Panc1 (cell line): Measurements from ENCODE around the gene SRBD1. TPM values are rescaled to one million over a fixed set of nuclear protein-coding genes. Genes with fewer than 3 reads are reported as not detected.

ENCODE experiments used
- ATAC-seq: fragments of 200-7000 bp; cut with Tn5 transposase; 2 replicates; pipeline ENCODE4 v1.9.1; 2020; ENCODE audit warnings: mild to moderate bottlenecking, moderate library complexity
- BruUV-seq: library from RNA; stranded (reverse); fragments of 400-500 nt; replicated peaks from 2 replicates; lab custom pipeline; 2021; lab: Mats Ljungman, UMichigan
- CTCF ChIA-PET: fragments of 300-600 bp; sonication (Branson Sonifier 250); formaldehyde crosslinking; loops from one replicate; lab custom pipeline; 2022; ENCODE audit warnings: antibody characterized with exemption; lab: Charles Lee
- POLR2A ChIA-PET: fragments of 300-600 bp; sonication (Branson Sonifier 250); formaldehyde crosslinking; loops from one replicate; lab custom pipeline; 2022; ENCODE audit warnings: antibody characterized with exemption; lab: Charles Lee
- DNase-seq: peaks from one replicate; pipeline ENCODE4 v3.0.0-alpha.2; 2010; ENCODE audit warnings: low read depth, low spot score
- H3K27ac ChIP-seq: 2 replicates; pipeline ENCODE4 v1.5.1; 2011; ENCODE audit warnings: mild to moderate bottlenecking, low read length, inconsistent platforms
- H3K27me3 ChIP-seq: fragments of 200-500 bp; sonication (Bioruptor generic); 2 replicates; pipeline ENCODE4 v1.6.0; 2014; ENCODE audit warnings: low read length, inconsistent platforms; ENCODE audit not compliant: control insufficient read depth, insufficient read depth
- H3K36me3 ChIP-seq: fragments of 200-500 bp; sonication (Bioruptor generic); 2 replicates; pipeline ENCODE4 v1.5.1; 2014; ENCODE audit warnings: inconsistent platforms, mild to moderate bottlenecking, low read length, moderate library complexity; ENCODE audit not compliant: control insufficient read depth, insufficient read depth
- H3K4me1 ChIP-seq: 2 replicates; pipeline ENCODE4 v1.5.1; 2011; ENCODE audit warnings: inconsistent platforms, mild to moderate bottlenecking, low read length, moderate library complexity; ENCODE audit not compliant: control insufficient read depth, insufficient read depth
- H3K4me3 ChIP-seq, 2 experiments: 2 replicates each; pipeline ENCODE4 v1.5.1; 2011 to 2012; ENCODE audit warnings: low read depth in 2 of 2, low read length in 2 of 2, mild to moderate bottlenecking in 2 of 2, inconsistent platforms in 1 of 2, moderate library complexity in 1 of 2
- H3K9me3 ChIP-seq: fragments of 200-500 bp; sonication (Bioruptor generic); 2 replicates; pipeline ENCODE4 v1.5.1; 2014; ENCODE audit warnings: low read depth, mild to moderate bottlenecking, inconsistent platforms, low read length, moderate library complexity; ENCODE audit not compliant: control insufficient read depth, insufficient read depth
- CTCF ChIP-seq: fragments of 450-650 bp; IDR thresholded peaks from 2 replicates; pipeline ENCODE4 v1.5.1; 2017; ENCODE audit warnings: mild to moderate bottlenecking
- POLR2AphosphoS5 ChIP-seq: IDR thresholded peaks from 2 replicates; pipeline ENCODE4 v1.6.1; 2012; ENCODE audit warnings: mild to moderate bottlenecking, low read depth, low read length, moderate library complexity
- REST ChIP-seq, 2 experiments: IDR thresholded peaks; 2 replicates each; pipeline ENCODE4 v1.6.1; 2011 to 2012; ENCODE audit warnings: low read depth in 2 of 2, control low read depth in 1 of 2, low read length in 1 of 2, mild to moderate bottlenecking in 1 of 2, moderate library complexity in 1 of 2; ENCODE audit not compliant: insufficient read depth in 1 of 2
- SIN3A ChIP-seq: IDR thresholded peaks from 2 replicates; pipeline ENCODE4 v1.6.1; 2012; ENCODE audit warnings: low read depth, mild to moderate bottlenecking, low read length, moderate library complexity, borderline replicate concordance; ENCODE audit not compliant: insufficient read depth
- TCF7L2 ChIP-seq: IDR thresholded peaks from 2 replicates; pipeline ENCODE4 v1.6.1; 2011; ENCODE audit warnings: mild to moderate bottlenecking, low read depth, low read length, inconsistent platforms
- in situ Hi-C: cut with HindIII; loops from 2 replicates; pipeline ENCODE4 v1.10.0; 2016; ENCODE audit warnings: low sequenced_read_pairs, low pct_unique_long_range_greater_than_20kb
- intact Hi-C: fragments of 100-400 bp; cut with micrococcal nuclease; formaldehyde crosslinking; loops from one replicate; pipeline ENCODE4 v1.10.0; 2022; ENCODE audit not compliant: unreplicated experiment
- total RNA-seq: library from RNA; stranded (reverse); gene quantifications from one replicate; pipeline ENCODE4 v1.2.1, GENCODE V29; 2021; ENCODE audit not compliant: unreplicated experiment

SRBD1 gene
- total RNA-seq, 1 experiment from 2014 or later = 9.7 TPM

- DNase-seq = no peak
- Histone ChIP-seq H3K4me3 (no peak overlapping the region), H3K27ac (no peak overlapping the region), H3K4me1 (no peaks in the 10 kb centered on the region), H3K27me3 (no peaks in the 10 kb centered on the region), H3K9me3 (no peaks in the 10 kb centered on the region), H3K36me3 (no peaks in the 10 kb centered on the region)
- CTCF ChIA-PET = no interaction called here
- BruUV-seq = no TSS peak
- ATAC-seq = no peak
- intact Hi-C loops = no loop called here
- TF ChIP-seq SIN3A (no peak), POLR2AphosphoS5 (no peak), TCF7L2 (no peak), CTCF (no peak), REST (IDR thresholded peaks at IDR 0.05; ENCODE audit: insufficient read depth in 1 of 2, low read depth in 2 of 2, low read length in 1 of 2) (no peak)
- POLR2A ChIA-PET = interaction anchor here (0.6 kb wide), 1 partner anchor 80 kb away, joined by 3 read pairs; no protein-coding TSS in a partner anchor
- in situ Hi-C loops = no loop called here
Observed at GRCh38 chr2:45435316-45435715, 175.8 kb downstream of the SRBD1 start.

GRCh38 chr2:45433363-45433762 is 177.7 kb downstream of the SRBD1 start:
- intact Hi-C loops = no loop called here

More at GRCh38 chr2:45433363-45433762, 177.7 kb downstream of the SRBD1 start:
- H3K36me3 ChIP-seq = no peaks in the 10 kb centered on the region
- no peaks in the 10 kb centered on the region for H3K27me3 ChIP-seq
- in situ Hi-C loops = no loop called here
- no peak overlapping the region for H3K27ac ChIP-seq
- ATAC-seq (no peak), DNase-seq (no peak)
- no peak overlapping the region for H3K4me3 ChIP-seq
- no peak for TF ChIP-seq REST (IDR thresholded peaks at IDR 0.05; ENCODE audit: insufficient read depth in 1 of 2, low read depth in 2 of 2, low read length in 1 of 2)
- no peak for TF ChIP-seq POLR2AphosphoS5
- no peak for TF ChIP-seq CTCF
- TF ChIP-seq SIN3A = no peak
- no peak for TF ChIP-seq TCF7L2
- ChIA-PET CTCF (no interaction called here), POLR2A (no interaction called here)
- H3K4me1 ChIP-seq = no peaks in the 10 kb centered on the region
- H3K9me3 ChIP-seq = no peaks in the 10 kb centered on the region
- no TSS peak for BruUV-seq
